Measurements from ENCODE around the gene PABPN1L.

Gene PABPN1L

DNA sequence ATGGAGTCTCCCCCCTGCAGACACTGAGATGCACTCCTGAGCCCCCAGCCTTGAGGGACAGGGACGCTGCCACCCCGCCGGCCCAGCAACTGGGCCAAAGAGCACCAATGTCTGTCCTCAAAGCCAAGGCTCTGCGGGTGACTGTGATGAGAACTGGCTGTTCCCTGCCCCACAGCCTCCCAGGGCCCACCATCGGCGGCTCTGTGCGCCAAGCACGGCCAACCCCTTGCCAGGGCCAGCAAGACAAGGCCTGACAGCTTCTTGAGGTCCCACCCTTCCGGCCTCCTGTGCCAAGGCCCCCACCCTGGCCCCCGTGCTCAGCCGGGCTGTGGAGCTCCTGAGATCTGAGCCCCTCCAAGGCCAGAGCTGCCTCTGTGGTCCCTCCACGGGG, 34.2 kb upstream of the PABPN1L start:
- Histone ChIP-seq H2AFZ (ENCODE audit: low read length) (no peak overlapping the region), H3K27me3 (replicated peaks; ENCODE audit: insufficient read depth, low read length) (no peaks in the 10 kb centered on the region), H3K27ac (ENCODE audit: low read length) (no peak overlapping the region), H3K4me1 (ENCODE audit: low read length) (no peaks in the 10 kb centered on the region), H4K20me1 (ENCODE audit: insufficient read depth, low read length) (no peaks in the 10 kb centered on the region), H3K4me3 (ENCODE audit: low read length) (no peak overlapping the region), H3K9me3 (replicated peaks; ENCODE audit: insufficient read depth, low read length) (no peaks in the 10 kb centered on the region), H3F3A (ENCODE audit: insufficient read depth, low read length) (no peaks in the 10 kb centered on the region), H3K36me3 (replicated peaks; ENCODE audit: insufficient read depth, low read length) (no peaks in the 10 kb centered on the region), H3K79me2 (ENCODE audit: low read length) (peaks cover 3% of the 10 kb centered on the region; the same call in 1 of the 2 replicates), H3K9ac (ENCODE audit: low read length) (no peak overlapping the region), H3K9me2 (replicated peaks; ENCODE audit: insufficient read depth, low read length) (no peaks in the 10 kb centered on the region), H3K4me2 (ENCODE audit: low read depth, low read length) (no peak overlapping the region)
- DNase-seq, result no peak
- no peak for TF ChIP-seq EZH2 (optimal IDR thresholded peaks at IDR 0.05; ENCODE audit: low read depth, low read length)

DNA sequence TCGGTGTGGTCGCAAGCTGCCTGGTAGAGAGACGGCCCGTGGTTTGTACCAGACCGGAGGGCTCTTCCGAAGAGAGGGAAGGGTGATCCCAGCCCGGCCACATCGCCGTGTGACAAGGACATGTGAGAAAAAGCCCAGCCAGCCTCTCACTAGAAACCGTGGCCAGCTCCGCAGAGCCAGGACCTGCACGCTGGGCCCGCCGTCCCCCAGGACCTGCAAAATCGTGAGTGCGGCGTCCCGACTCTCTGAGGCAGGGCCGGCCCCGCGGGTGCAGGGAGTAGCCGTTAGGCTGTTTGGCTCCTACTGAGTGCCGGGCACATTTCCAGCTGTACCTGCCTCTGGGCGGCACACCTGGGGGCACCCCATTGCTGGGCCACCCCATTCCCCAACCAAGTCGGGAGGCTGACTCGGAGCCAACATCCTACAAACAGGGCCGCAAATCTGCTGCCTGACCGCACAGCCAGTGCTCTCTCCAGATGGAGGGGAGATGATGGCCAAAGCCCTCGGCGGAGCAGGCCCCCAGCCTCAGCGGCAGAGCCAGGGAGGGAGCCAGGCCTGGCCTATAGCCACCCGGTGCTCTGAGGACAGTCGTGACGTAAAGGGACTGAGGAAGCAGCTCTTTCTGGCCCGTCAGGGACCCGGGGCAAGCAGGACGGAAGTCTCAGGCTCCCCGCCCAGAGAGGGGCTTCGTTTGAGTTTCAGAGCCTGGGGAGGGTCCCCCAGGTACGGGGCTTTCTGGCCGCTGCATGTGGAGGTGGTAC, 33.6 kb upstream of the PABPN1L start:
- H3K9me3 ChIP-seq (replicated peaks; ENCODE audit: insufficient read depth, low read length), result no peaks in the 10 kb centered on the region
- no peaks in the 10 kb centered on the region for H3K9me2 ChIP-seq (replicated peaks; ENCODE audit: insufficient read depth, low read length)
- DNase-seq, result no peak
- H3K9ac ChIP-seq (ENCODE audit: low read length), result no peak overlapping the region
- H3K79me2 ChIP-seq (ENCODE audit: low read length), result no peaks in the 10 kb centered on the region; the same call in 1 of the 2 replicates
- H3K4me3 ChIP-seq (ENCODE audit: low read length), result no peak overlapping the region
- H3K36me3 ChIP-seq (replicated peaks; ENCODE audit: insufficient read depth, low read length), result no peaks in the 10 kb centered on the region
- no peaks in the 10 kb centered on the region for H3F3A ChIP-seq (ENCODE audit: insufficient read depth, low read length)
- no peaks in the 10 kb centered on the region for H3K27me3 ChIP-seq (replicated peaks; ENCODE audit: insufficient read depth, low read length)
- TF ChIP-seq, protein P1, sequence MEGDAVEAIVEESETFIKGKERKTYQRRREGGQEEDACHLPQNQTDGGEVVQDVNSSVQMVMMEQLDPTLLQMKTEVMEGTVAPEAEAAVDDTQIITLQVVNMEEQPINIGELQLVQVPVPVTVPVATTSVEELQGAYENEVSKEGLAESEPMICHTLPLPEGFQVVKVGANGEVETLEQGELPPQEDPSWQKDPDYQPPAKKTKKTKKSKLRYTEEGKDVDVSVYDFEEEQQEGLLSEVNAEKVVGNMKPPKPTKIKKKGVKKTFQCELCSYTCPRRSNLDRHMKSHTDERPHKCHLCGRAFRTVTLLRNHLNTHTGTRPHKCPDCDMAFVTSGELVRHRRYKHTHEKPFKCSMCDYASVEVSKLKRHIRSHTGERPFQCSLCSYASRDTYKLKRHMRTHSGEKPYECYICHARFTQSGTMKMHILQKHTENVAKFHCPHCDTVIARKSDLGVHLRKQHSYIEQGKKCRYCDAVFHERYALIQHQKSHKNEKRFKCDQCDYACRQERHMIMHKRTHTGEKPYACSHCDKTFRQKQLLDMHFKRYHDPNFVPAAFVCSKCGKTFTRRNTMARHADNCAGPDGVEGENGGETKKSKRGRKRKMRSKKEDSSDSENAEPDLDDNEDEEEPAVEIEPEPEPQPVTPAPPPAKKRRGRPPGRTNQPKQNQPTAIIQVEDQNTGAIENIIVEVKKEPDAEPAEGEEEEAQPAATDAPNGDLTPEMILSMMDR (IDR thresholded peaks at IDR 0.05; ENCODE audit: low read length), result no peak
- no peak for TF ChIP-seq EZH2 (optimal IDR thresholded peaks at IDR 0.05; ENCODE audit: low read depth, low read length)
- TF ChIP-seq EZH2phosphoT487 (IDR thresholded peaks at IDR 0.05; ENCODE audit: low read length), result no peak
- no peak overlapping the region for H3K27ac ChIP-seq (ENCODE audit: low read length)
- no peak overlapping the region for H2AFZ ChIP-seq (ENCODE audit: low read length)
- H3K4me1 ChIP-seq (ENCODE audit: low read length), result no peaks in the 10 kb centered on the region
- H3K4me2 ChIP-seq (ENCODE audit: low read depth, low read length), result no peak overlapping the region
- H4K20me1 ChIP-seq (ENCODE audit: insufficient read depth, low read length), result no peaks in the 10 kb centered on the region

DNA sequence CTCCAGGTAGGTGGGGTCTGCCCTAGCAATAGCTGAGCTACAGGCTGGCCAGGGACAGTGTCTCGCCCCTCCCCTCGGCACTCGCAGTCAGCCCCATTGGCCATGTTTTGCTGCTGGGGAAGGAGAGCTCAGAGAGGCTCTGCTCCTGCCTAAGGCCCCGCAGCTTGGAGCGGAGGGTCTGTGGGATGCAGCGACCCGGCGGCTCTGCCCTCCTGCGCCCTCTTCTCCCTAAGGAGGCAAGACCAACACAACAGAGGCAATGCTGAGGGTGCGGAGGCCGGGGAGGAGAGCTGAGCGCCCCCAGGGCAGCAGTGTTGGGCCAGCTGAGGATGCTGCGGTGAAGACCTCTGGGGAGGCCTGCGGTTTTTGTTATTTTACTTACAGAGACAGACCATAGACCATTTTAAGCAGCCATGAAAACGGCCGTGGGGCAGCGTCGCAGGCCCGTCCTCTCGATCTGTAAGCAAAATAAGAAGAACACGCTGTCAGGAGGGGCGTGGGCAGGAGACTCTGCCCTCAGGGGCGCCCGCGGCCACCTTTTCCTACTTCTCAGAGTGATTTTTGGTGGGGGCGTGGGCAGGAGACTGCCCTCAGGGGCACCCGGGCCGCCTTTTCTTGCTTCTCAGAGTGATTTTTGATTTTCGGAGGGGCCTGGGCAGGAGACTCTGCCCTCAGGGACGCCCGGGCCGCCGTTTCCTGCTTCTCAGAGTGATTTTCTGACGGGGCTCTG, 31.4 kb upstream of the PABPN1L start:
- H3K79me2 ChIP-seq (ENCODE audit: low read length), result no peaks in the 10 kb centered on the region
- H3K36me3 ChIP-seq (replicated peaks; ENCODE audit: insufficient read depth, low read length), result no peaks in the 10 kb centered on the region
- no peaks in the 10 kb centered on the region for H3F3A ChIP-seq (ENCODE audit: insufficient read depth, low read length)
- TF ChIP-seq, protein P1 (IDR thresholded peaks at IDR 0.05; ENCODE audit: low read length), result no peak
- TF ChIP-seq EZH2 (optimal IDR thresholded peaks at IDR 0.05; ENCODE audit: low read depth, low read length) (no peak), EZH2phosphoT487 (IDR thresholded peaks at IDR 0.05; ENCODE audit: low read length) (no peak)
- no peak overlapping the region for H3K9ac ChIP-seq (ENCODE audit: low read length)
- H3K4me1 ChIP-seq (ENCODE audit: low read length), result no peaks in the 10 kb centered on the region
- no peak overlapping the region for H3K4me2 ChIP-seq (ENCODE audit: low read depth, low read length)
- H3K9me2 ChIP-seq (replicated peaks; ENCODE audit: insufficient read depth, low read length), result no peaks in the 10 kb centered on the region
- no peaks in the 10 kb centered on the region for H4K20me1 ChIP-seq (ENCODE audit: insufficient read depth, low read length)
- no peak for DNase-seq
- H3K27me3 ChIP-seq (replicated peaks; ENCODE audit: insufficient read depth, low read length), result no peaks in the 10 kb centered on the region
- H3K9me3 ChIP-seq (replicated peaks; ENCODE audit: insufficient read depth, low read length), result no peaks in the 10 kb centered on the region
- no peak overlapping the region for H3K4me3 ChIP-seq (ENCODE audit: low read length)
- no peak overlapping the region for H2AFZ ChIP-seq (ENCODE audit: low read length)
- H3K27ac ChIP-seq (ENCODE audit: low read length), result no peak overlapping the region

All from MM.1S (cell line).